ENCODE measurements around the gene CHST8. TPM values are rescaled to one million over a fixed set of nuclear protein-coding genes. Genes with fewer than 3 reads are reported as not detected.
"Not testable (repeated sequence)": the region's sequence is repeated elsewhere in the genome, so short reads cannot be mapped to it uniquely, and the experiment has no call there.

The CHST8 gene
- 0.84 TPM for total RNA-seq

- no peaks in the 10 kb centered on the region for H3K4me1 ChIP-seq (ENCODE audit: insufficient read depth, low read length)
- peaks cover 32% of the 10 kb centered on the region for H3K27me3 ChIP-seq (ENCODE audit: insufficient read depth, low read length)
- no peaks in the 10 kb centered on the region for H3K9me3 ChIP-seq (ENCODE audit: low read depth, low read length)
- no peak within 1 kb of the TSS for H3K4me3 ChIP-seq (ENCODE audit: low read length)
Observed at GRCh38 chr19:33621811-33622504, at the start of gene CHST8. Gene CHST8 (plus strand): TSS chr19:33621953. CDS start chr19:33689262, 67,309 bp downstream.

- Histone ChIP-seq H3K4me3 (ENCODE audit: low read length) (no peak overlapping the region), H3K4me1 (ENCODE audit: insufficient read depth, low read length) (no peaks in the 10 kb centered on the region), H3K9me3 (ENCODE audit: low read depth, low read length) (no peaks in the 10 kb centered on the region), H3K27me3 (ENCODE audit: insufficient read depth, low read length) (peaks cover 4% of the 10 kb centered on the region)
Observed at GRCh38 chr19:33572929-33573328, 48.8 kb upstream of the CHST8 start.

- Histone ChIP-seq H3K9me3 (ENCODE audit: low read depth, low read length) (no peaks in the 10 kb centered on the region), H3K4me3 (ENCODE audit: low read length) (no peak overlapping the region), H3K4me1 (ENCODE audit: insufficient read depth, low read length) (no peaks in the 10 kb centered on the region), H3K27me3 (ENCODE audit: insufficient read depth, low read length) (peaks cover 4% of the 10 kb centered on the region)
Observed at GRCh38 chr19:33574824-33575223, 46.9 kb upstream of the CHST8 start.

GRCh38 chr19:33578697-33579096 lies 43.1 kb upstream of the CHST8 start:
- Histone ChIP-seq H3K4me3 (ENCODE audit: low read length) (no peak overlapping the region), H3K27me3 (ENCODE audit: insufficient read depth, low read length) (no peaks in the 10 kb centered on the region), H3K9me3 (ENCODE audit: low read depth, low read length) (no peaks in the 10 kb centered on the region), H3K4me1 (ENCODE audit: insufficient read depth, low read length) (no peaks in the 10 kb centered on the region)

GRCh38 chr19:33580026-33580644 lies 41.6 kb upstream of the CHST8 start:
- H3K9me3 ChIP-seq (ENCODE audit: low read depth, low read length): no peaks in the 10 kb centered on the region

GRCh38 chr19:33580645-33581037 lies 41.1 kb upstream of the CHST8 start:
- Histone ChIP-seq H3K4me1 (ENCODE audit: insufficient read depth, low read length) (no peaks in the 10 kb centered on the region), H3K4me3 (ENCODE audit: low read length) (no peak overlapping the region)

More at GRCh38 chr19:33580026-33580644, 41.6 kb upstream of the CHST8 start:
- H3K4me3 ChIP-seq (ENCODE audit: low read length): no peak overlapping the region
- H3K4me1 ChIP-seq (ENCODE audit: insufficient read depth, low read length): no peaks in the 10 kb centered on the region
- no peaks in the 10 kb centered on the region for H3K27me3 ChIP-seq (ENCODE audit: insufficient read depth, low read length)

GRCh38 chr19:33582914-33583313 lies 38.8 kb upstream of the CHST8 start:
- no peaks in the 10 kb centered on the region for H3K4me1 ChIP-seq (ENCODE audit: insufficient read depth, low read length)
- no peaks in the 10 kb centered on the region for H3K9me3 ChIP-seq (ENCODE audit: low read depth, low read length)
- H3K27me3 ChIP-seq (ENCODE audit: insufficient read depth, low read length): no peaks in the 10 kb centered on the region
- H3K4me3 ChIP-seq (ENCODE audit: low read length): no peak overlapping the region

More at GRCh38 chr19:33580645-33581037, 41.1 kb upstream of the CHST8 start:
- Histone ChIP-seq H3K9me3 (ENCODE audit: low read depth, low read length) (no peaks in the 10 kb centered on the region), H3K27me3 (ENCODE audit: insufficient read depth, low read length) (no peaks in the 10 kb centered on the region)

- Histone ChIP-seq H3K27me3 (ENCODE audit: insufficient read depth, low read length) (no peaks in the 10 kb centered on the region), H3K4me3 (ENCODE audit: low read length) (no peak overlapping the region), H3K4me1 (ENCODE audit: insufficient read depth, low read length) (no peaks in the 10 kb centered on the region), H3K9me3 (ENCODE audit: low read depth, low read length) (no peaks in the 10 kb centered on the region)
Observed at GRCh38 chr19:33587150-33587549, 34.6 kb upstream of the CHST8 start.

- H3K9me3 ChIP-seq (ENCODE audit: low read depth, low read length): no peaks in the 10 kb centered on the region
- no peaks in the 10 kb centered on the region for H3K4me1 ChIP-seq (ENCODE audit: insufficient read depth, low read length)
- no peak overlapping the region for H3K4me3 ChIP-seq (ENCODE audit: low read length)
- peaks cover 5% of the 10 kb centered on the region for H3K27me3 ChIP-seq (ENCODE audit: insufficient read depth, low read length)
Observed at GRCh38 chr19:33590224-33590623, 31.5 kb upstream of the CHST8 start.

GRCh38 chr19:33595783-33596182 lies 26.0 kb upstream of the CHST8 start:
- Histone ChIP-seq H3K27me3 (ENCODE audit: insufficient read depth, low read length) (peaks cover 5% of the 10 kb centered on the region), H3K9me3 (ENCODE audit: low read depth, low read length) (no peaks in the 10 kb centered on the region), H3K4me1 (ENCODE audit: insufficient read depth, low read length) (no peaks in the 10 kb centered on the region), H3K4me3 (ENCODE audit: low read length) (no peak overlapping the region)

- no peaks in the 10 kb centered on the region for H3K27me3 ChIP-seq (ENCODE audit: insufficient read depth, low read length)
- no peaks in the 10 kb centered on the region for H3K4me1 ChIP-seq (ENCODE audit: insufficient read depth, low read length)
- H3K4me3 ChIP-seq (ENCODE audit: low read length): no peak overlapping the region
- H3K9me3 ChIP-seq (ENCODE audit: low read depth, low read length): peaks cover 8% of the 10 kb centered on the region
Observed at GRCh38 chr19:33601583-33601982, 20.2 kb upstream of the CHST8 start.

- Histone ChIP-seq H3K4me3 (ENCODE audit: low read length) (no peak overlapping the region), H3K27me3 (ENCODE audit: insufficient read depth, low read length) (no peaks in the 10 kb centered on the region), H3K9me3 (ENCODE audit: low read depth, low read length) (peaks cover 8% of the 10 kb centered on the region), H3K4me1 (ENCODE audit: insufficient read depth, low read length) (no peaks in the 10 kb centered on the region)
Observed at GRCh38 chr19:33602576-33603204, 19.1 kb upstream of the CHST8 start.

GRCh38 chr19:33603377-33603776 lies 18.4 kb upstream of the CHST8 start:
- no peak overlapping the region for H3K4me3 ChIP-seq (ENCODE audit: low read length)
- H3K27me3 ChIP-seq (ENCODE audit: insufficient read depth, low read length): no peaks in the 10 kb centered on the region
- peaks cover 8% of the 10 kb centered on the region for H3K9me3 ChIP-seq (ENCODE audit: low read depth, low read length)
- no peaks in the 10 kb centered on the region for H3K4me1 ChIP-seq (ENCODE audit: insufficient read depth, low read length)

GRCh38 chr19:33604651-33605050 lies 17.1 kb upstream of the CHST8 start:
- H3K4me3 ChIP-seq (ENCODE audit: low read length): no peak overlapping the region
- no peaks in the 10 kb centered on the region for H3K27me3 ChIP-seq (ENCODE audit: insufficient read depth, low read length)
- H3K9me3 ChIP-seq (ENCODE audit: low read depth, low read length): peaks cover 8% of the 10 kb centered on the region
- H3K4me1 ChIP-seq (ENCODE audit: insufficient read depth, low read length): no peaks in the 10 kb centered on the region

- not testable (repeated sequence) for H3K9me3 ChIP-seq (ENCODE audit: low read depth, low read length); H3K4me1 ChIP-seq (ENCODE audit: insufficient read depth, low read length)
Observed at GRCh38 chr19:33605803-33606295, 15.9 kb upstream of the CHST8 start.

More at GRCh38 chr19:33605803-33606295, 15.9 kb upstream of the CHST8 start:
- not testable (repeated sequence) for H3K27me3 ChIP-seq (ENCODE audit: insufficient read depth, low read length); H3K4me3 ChIP-seq (ENCODE audit: low read length)

Measured in mononuclear cell (primary cell).